ENCODE results near the gene HIRA.

- TF ChIP-seq CTCF (IDR thresholded peaks at IDR 0.05; ENCODE audit: low read depth, low read length) (no peak), EZH2phosphoT487 (IDR thresholded peaks at IDR 0.05; ENCODE audit: low read depth) (no peak)
Measured at GRCh38 chr22:19355413-19356157, 75.9 kb downstream of the HIRA start.
